ENCODE data around the gene CCDC191.

DNA sequence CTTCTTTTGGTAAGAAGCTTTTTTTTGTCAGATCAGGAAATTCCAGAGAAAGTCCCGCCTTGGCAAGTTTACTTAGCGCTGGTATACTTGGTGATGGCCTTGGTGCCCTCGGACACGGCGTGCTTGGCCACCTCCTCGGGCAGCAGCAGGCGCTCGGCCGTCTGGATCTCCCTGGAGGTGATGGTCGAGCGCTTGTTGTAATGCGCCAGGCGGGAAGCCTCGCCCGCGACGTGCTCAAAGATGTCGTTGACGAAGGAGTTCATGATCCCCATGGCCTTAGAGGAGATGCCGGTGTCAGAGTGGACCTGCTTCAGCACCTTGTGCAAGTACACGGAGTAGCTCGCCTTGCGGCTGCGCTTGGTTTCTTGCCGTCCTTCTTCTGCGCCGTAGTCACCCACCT lies 46.9 kb upstream of the CCDC191 start:
- TF ChIP-seq YY1 (IDR thresholded peaks at IDR 0.05; ENCODE audit: low read depth), result no peak
- TF ChIP-seq CEBPB (IDR thresholded peaks at IDR 0.05), result no peak
- TF ChIP-seq, protein P1, sequence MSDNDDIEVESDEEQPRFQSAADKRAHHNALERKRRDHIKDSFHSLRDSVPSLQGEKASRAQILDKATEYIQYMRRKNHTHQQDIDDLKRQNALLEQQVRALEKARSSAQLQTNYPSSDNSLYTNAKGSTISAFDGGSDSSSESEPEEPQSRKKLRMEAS (IDR thresholded peaks at IDR 0.05), result no peak
- no peak for TF ChIP-seq EP300 (IDR thresholded peaks at IDR 0.05; ENCODE audit: borderline replicate concordance)
- no peak for TF ChIP-seq CREB1 (IDR thresholded peaks at IDR 0.05; ENCODE audit: low read depth)
- TF ChIP-seq TEAD4 (IDR thresholded peaks at IDR 0.05), result no peak
- no peak for TF ChIP-seq REST (IDR thresholded peaks at IDR 0.05; ENCODE audit: low read depth)
- TF ChIP-seq RAD21 (IDR thresholded peaks at IDR 0.05; ENCODE audit: low read depth), result no peak
- no peak for TF ChIP-seq TAF1 (IDR thresholded peaks at IDR 0.05; ENCODE audit: low read depth)
- no peak for TF ChIP-seq ZBTB7A (IDR thresholded peaks at IDR 0.05; ENCODE audit: low read depth)
- no peak for TF ChIP-seq TCF12 (IDR thresholded peaks at IDR 0.05; ENCODE audit: low read depth)
- TF ChIP-seq NFIC (IDR thresholded peaks at IDR 0.05), result no peak

Data from Ishikawa (cell line).